Measurements from ENCODE around the gene EPAS1. TPM values are rescaled to one million over a fixed set of nuclear protein-coding genes. Genes with fewer than 3 reads are reported as not detected.

EPAS1 gene
- total and polyA plus RNA-seq, 9 of the 15 experiments (the other 6 are each of a cell fraction or from before 2014, with no cell fraction given), result 0.25 to 11.2 (median 4.1) TPM

DNA sequence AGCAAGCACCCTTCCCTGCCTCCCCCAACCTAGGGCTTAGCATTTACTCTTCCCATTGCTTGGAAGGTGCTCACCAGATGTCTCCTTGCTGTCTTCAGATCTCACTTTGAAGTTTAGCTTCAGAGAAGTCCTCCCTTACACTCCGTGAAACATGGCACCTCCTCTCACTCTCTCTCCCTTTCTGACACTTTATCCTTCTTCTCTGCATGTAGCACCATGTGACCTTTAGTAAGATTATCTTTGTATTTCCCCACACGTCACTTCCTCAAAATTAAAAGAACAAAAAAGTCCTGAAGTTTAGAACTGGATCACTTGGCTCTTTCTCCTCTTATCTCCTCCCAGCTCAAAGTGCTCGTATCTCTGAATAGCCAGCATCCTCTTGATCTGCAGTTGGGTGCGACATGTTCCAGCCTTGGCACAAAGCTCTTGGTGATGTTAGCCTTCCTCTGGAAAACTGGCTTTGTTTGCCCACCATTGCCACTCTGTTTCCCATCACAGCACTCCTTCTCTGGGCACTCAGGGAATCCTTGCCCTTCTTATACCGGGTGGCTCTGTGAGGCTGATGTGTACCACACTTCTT, 40.6 kb upstream of the EPAS1 start (continued):
- TF ChIP-seq ZNF445 (CRISPR knock-in tag; IDR thresholded peaks at IDR 0.05; ENCODE audit: low read depth) (no peak), DIDO1 (tag; IDR thresholded peaks at IDR 0.05; ENCODE audit: low read depth) (peak; percentile 14; the same call in 1 of the 2 replicates), SMARCE1 (IDR thresholded peaks at IDR 0.05) (peak; percentile 49; the same call in 1 of the 2 replicates), ZNF707 (CRISPR knock-in tag; conservative IDR thresholded peaks at IDR 0.05) (no peak), ZNF75A (CRISPR knock-in tag; IDR thresholded peaks at IDR 0.05) (no peak), SPI1 (IDR thresholded peaks at IDR 0.05; ENCODE audit: borderline replicate concordance, low read depth, low read length) (peak; percentile 91), ZNF583 (CRISPR knock-in tag; IDR thresholded peaks at IDR 0.05) (no peak), POLR2H (tag; IDR thresholded peaks at IDR 0.05; ENCODE audit: low read depth) (no peak)
- TF ChIP-seq, protein P1, sequence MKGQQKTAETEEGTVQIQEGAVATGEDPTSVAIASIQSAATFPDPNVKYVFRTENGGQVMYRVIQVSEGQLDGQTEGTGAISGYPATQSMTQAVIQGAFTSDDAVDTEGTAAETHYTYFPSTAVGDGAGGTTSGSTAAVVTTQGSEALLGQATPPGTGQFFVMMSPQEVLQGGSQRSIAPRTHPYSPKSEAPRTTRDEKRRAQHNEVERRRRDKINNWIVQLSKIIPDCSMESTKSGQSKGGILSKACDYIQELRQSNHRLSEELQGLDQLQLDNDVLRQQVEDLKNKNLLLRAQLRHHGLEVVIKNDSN (CRISPR knock-in tag; IDR thresholded peaks at IDR 0.05), result peak; percentile 77

DNA sequence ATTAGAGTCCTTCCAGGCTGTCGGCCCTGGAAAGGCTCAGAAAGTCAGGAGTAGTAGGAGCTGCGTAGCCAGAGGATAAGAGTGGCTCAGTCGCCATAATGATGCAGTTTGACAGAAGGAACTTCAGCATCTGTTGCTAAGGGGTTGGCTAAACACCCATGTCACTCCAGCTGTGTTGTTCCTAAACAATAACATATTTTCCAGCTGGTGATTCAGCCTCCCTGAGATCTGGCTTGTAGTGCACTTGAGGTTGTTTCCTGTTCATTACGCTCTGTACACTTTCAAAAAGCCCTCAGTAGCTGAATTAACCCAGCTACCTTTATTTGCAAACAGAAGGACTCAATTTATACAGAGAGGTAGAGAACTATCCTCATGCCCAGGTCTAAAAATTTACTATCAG, 39.7 kb upstream of the EPAS1 start:
- Histone ChIP-seq H3K9ac (ENCODE audit: insufficient read depth in 1 of 2, low read depth in 2 of 2, low read length in 2 of 2) (no peak overlapping the region), H3K79me2 (ENCODE audit: control insufficient read depth, insufficient read depth, low read length) (no peaks in the 10 kb centered on the region), H4K20me1 (replicated peaks; ENCODE audit: control insufficient read depth, insufficient read depth, low read length) (no peaks in the 10 kb centered on the region), H3K36me3 (ENCODE audit: control insufficient read depth, insufficient read depth, low read length) (no peaks in the 10 kb centered on the region), H3K4me3 (no peak overlapping the region), H3K27ac (ENCODE audit: extremely low read depth, low read depth, low read length) (no peak overlapping the region), H3K27me3 (ENCODE audit: control insufficient read depth in 2 of 2, insufficient read depth in 2 of 2, low read length in 2 of 2) (no peaks in the 10 kb centered on the region), H3K9me1 (ENCODE audit: control insufficient read depth, insufficient read depth, low read length) (no peaks in the 10 kb centered on the region), H2AFZ (ENCODE audit: low read depth, low read length) (no peak overlapping the region), H3K4me1 (replicated peaks in 1 of 2; ENCODE audit: control insufficient read depth in 2 of 2, insufficient read depth in 2 of 2, low read length in 2 of 2) (peaks cover 6 to 33% of the 10 kb centered on the region in 2 experiments; a peak in 4 of 5 replicates), H3K4me2 (ENCODE audit: insufficient read depth, low read length) (no peak overlapping the region), H3K9me3 (replicated peaks; ENCODE audit: control insufficient read depth, insufficient read depth, low read depth, low read length) (peaks cover 3% of the 10 kb centered on the region; the same call in 1 of the 2 replicates)
- in situ Hi-C loops (cut with MboI), result no loop called here
- ATAC-seq (no peak), FAIRE-seq (no peak), DNase-seq (ENCODE audit: extremely low read depth in 1 of 4, low spot score in 3 of 4) (no peak)
- WGBS (ENCODE audit: insufficient coverage, low coverage, missing lambda C conversion rate), result 54% methylated on average over 4 of the region's 4 CpGs
- intact Hi-C loops (cut with micrococcal nuclease), result no loop called here
- TF ChIP-seq NCOR1 (IDR thresholded peaks at IDR 0.05), result no peak
- BruUV-seq (replicated peaks), result no TSS peak
- ChIA-PET CTCF (ENCODE audit: low intra/inter-chr PET ratio) (no interaction called here), POLR2A (no interaction called here)
